ENCODE measurements around the gene SRSF3.
"Not testable (repeated sequence)": the region's sequence is repeated elsewhere in the genome, so short reads cannot be mapped to it uniquely, and the experiment has no call there.

SRSF3 gene

DNA sequence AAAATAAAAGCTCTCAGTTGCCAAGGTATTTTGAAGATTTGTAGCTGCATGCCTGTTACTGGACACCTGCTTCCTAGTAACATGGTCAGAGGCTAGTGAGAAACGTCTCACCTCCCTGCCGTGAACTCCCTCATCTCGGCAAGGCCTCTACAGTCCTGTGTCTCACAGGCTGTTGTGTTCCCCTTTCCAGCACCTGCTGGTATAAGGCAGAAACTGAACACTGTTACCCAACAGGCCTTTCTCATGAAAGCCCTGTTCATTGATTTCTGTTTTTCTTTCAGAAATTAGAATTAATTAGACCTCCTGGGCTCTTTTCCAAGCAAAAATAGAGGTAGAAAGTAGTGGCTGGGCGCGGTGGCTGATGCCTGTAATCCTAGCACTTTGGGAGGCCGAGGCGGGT is 17.6 kb upstream of the SRSF3 start:
- no peak for DNase-seq

DNA sequence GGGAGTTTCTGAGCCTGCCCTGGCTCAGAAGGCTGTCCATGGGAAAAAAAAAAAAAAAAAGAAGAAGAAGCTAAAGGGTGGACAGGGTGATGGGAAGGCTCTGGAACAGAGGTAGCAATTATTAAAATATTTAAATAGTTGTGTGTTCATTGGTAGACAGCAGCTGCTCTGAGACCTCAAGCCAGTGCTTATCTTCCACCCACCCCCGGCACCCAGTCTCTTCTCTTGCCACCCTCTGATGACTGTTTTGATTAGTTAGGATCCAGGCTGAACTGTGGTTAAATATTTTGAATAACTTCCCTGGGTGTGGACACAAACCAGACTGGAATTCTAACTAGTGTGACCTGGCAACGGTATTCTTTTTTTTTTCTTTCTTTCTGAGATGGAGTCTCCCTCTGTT is 16.9 kb upstream of the SRSF3 start:
- no peak for DNase-seq

- DNase-seq = no peak
Measured at GRCh38 chr6:36578030-36578429, 16.1 kb upstream of the SRSF3 start.

DNA sequence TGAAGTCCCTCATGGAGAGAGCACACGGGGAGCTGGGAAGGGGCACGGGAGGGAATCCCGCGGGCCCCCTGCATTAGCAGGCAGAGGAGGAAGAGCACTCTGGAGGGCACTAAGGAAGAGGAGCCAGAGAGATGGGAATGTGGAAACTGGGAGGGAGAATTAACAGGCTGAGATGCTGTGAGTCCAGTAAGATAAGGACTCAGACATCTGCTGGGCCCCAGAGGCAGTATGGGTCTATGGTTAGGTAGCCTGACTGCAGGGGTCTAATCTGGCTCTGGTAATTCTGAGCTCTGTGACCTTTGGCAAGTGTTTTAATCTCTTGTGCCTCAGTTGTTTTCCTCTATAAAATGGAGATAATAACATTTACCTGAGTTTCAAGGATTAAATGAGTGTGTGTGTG is 15.7 kb upstream of the SRSF3 start:
- DNase-seq = no peak

GRCh38 chr6:36580184-36580526 is 14.0 kb upstream of the SRSF3 start:
- no peak for DNase-seq

DNA sequence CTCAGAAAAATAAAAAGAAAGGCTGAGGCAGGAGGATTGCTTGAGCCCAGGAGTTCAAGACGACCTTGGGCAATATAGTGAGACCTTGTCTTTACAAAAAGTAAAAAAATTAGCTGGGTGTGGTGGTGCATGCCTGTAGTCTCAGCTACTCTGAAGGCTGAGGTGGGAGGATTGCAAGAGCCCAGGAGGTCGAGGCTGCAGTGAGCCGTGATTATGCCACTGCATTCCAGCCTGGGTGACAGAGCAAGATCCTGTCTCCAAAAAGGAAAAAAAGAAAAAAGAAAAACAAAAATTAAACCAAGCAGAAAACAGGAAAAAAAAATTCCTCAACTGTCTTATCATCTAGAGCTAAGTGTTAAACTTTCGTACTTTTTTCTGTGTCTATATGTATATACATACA is 12.4 kb upstream of the SRSF3 start:
- no peak for DNase-seq

DNA sequence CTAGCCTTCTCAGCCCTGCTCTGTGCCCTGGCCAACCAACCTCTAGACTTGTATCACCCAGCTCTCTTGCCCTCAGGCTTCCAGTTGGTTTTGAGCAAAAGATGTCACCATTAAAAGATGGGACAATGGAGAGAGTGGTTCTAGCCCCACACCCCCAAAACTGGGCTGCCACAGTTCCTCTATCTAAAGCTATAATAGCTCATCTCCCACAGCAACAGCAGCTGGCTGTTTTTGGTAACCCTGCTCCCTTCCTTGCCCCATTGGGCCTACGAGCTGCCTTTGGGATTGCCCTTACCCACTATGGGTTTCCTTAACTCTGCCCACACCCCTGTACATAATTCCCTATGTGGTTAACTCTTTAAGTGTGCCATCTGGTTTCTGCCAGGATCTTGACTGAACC is 7.6 kb upstream of the SRSF3 start:
- no peak for DNase-seq

DNA sequence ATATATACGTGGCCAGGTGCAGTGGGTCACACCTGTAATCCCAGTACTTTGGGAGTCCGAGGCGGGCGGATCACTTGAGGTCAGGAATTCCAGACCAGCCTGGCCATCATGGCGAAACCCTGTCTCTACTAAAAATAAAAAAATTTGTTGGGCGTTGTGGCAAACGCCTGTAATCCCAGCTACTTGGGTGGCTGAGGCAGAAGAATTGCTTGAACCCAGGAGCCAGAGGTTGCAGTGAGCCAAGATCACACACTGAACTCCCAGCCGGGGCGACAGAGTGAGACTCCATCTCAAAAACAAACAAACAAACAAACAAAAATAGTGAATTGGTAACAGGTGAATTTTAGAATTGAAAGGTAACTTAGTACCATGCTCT is 5.1 kb upstream of the SRSF3 start:
- DNase-seq = not testable (repeated sequence)

DNA sequence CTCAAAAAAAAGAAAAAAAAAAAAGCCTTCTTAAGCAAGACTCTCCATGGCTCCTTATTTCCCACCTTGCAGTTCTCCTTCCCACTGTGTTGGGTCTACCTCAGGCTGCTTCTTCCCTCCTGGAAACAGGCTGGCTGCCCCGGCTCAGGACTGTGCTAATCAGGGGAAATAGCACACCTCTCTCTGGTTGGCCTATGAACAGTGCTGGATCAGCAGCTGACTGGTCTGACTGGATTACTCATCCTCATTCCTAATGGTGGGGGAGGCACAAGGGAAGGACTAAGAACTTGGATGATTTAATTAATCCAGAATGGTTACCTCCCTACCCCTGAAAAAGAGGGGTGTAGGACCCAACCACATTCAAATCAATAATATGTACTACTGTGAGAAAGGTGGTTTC is 3.9 kb upstream of the SRSF3 start:
- DNase-seq = no peak

DNA sequence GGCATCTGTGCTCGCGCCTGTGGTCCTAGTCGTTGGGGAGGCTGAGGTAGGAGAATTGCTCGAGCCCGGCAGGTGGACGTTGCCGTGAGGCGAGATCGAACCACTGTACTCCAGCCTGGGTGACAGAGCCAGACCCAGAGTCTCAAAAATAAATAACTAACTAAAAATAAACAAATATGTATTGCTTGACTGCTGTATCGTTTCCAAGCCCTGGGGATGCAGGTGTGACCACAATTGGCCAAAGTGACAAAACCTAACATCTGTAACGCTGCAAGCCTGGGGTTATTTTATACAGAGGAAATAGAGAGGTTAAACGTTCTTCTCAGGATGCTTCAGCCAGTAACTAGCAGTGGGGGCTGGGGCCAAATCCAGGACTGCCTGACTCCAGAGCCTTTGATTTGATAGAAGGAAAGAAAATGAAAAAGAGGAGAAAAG is 1.9 kb upstream of the SRSF3 start:
- no peak for DNase-seq

DNA sequence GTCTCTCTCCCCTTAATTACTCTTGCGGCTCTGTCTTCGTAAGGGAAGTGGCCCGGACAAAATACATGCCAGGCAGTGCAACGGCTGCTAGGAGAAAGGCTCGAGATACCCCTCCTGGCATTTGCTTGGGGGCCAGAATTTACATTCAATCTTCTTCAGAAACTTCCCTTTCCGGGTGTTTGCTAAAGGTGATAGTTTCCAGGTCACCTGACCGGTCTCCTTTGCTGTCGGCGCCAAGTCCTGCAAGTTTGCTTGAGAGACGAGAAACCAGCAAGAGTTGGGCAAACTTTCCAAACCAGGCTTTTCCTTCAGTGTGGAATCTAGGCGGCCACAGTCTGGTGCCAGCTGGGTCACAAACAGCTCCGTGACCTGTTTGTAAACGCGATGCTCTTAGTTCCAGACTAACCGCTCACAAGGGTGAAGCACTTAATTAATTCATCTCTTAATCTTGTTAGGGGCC is 563 bp upstream of the SRSF3 start:
- peak; percentile 45 for DNase-seq

- DNase-seq = no peak
Measured at GRCh38 chr6:36594816-36595643, 868 bp downstream of the SRSF3 start.

GRCh38 chr6:36596356-36596755 is 2.2 kb downstream of the SRSF3 start:
- DNase-seq = no peak

GRCh38 chr6:36597775-36598174 is 3.6 kb downstream of the SRSF3 start:
- DNase-seq = no peak

- DNase-seq = no peak
Measured at GRCh38 chr6:36598326-36598725, 4.2 kb downstream of the SRSF3 start.

GRCh38 chr6:36598739-36599318 is 4.7 kb downstream of the SRSF3 start:
- DNase-seq = no peak

GRCh38 chr6:36599791-36600209 is 5.6 kb downstream of the SRSF3 start:
- peak; percentile 80 for DNase-seq

DNA sequence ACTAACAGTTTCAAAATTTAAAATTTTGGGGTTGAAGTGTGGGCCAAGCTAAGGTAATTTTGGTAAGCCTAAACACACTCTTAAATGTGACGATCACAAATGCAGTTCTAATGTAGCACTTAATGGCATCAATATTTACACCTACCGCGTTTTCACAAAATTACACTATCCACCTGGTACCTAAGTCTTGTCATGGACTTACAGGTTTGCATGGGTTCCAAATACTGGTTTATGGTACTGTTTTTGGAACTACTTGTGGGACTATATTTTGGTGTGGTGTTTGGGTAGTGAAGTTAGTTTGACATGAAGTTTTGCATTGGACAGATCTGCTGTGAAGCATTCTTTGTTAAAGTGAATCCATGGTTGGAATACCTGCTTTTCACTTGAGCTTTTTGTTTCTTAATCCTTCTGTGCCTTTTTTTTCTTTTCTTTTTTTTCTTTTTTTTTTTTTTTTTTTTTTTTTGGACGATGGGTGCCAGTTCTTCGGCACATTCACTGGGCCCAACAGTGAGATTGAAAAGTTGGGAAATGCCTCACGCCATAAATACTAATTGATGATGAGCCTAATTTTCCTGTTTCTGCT is 6.5 kb downstream of the SRSF3 start:
- DNase-seq = no peak

DNA sequence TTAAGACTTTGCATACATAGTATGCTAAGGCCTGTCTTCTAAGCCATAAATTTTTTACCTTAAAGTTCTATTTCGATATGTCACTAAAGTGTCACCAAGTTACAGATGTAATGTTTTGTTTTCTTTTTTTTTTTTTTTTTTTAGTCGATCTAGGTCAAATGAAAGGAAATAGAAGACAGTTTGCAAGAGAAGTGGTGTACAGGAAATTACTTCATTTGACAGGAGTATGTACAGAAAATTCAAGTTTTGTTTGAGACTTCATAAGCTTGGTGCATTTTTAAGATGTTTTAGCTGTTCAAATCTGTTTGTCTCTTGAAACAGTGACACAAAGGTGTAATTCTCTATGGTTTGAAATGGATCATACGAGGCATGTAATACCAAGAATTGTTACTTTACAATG is 7.7 kb downstream of the SRSF3 start:
- DNase-seq = not testable (repeated sequence)

- DNase-seq = no peak
Measured at GRCh38 chr6:36603222-36604089, 9.3 kb downstream of the SRSF3 start.

DNA sequence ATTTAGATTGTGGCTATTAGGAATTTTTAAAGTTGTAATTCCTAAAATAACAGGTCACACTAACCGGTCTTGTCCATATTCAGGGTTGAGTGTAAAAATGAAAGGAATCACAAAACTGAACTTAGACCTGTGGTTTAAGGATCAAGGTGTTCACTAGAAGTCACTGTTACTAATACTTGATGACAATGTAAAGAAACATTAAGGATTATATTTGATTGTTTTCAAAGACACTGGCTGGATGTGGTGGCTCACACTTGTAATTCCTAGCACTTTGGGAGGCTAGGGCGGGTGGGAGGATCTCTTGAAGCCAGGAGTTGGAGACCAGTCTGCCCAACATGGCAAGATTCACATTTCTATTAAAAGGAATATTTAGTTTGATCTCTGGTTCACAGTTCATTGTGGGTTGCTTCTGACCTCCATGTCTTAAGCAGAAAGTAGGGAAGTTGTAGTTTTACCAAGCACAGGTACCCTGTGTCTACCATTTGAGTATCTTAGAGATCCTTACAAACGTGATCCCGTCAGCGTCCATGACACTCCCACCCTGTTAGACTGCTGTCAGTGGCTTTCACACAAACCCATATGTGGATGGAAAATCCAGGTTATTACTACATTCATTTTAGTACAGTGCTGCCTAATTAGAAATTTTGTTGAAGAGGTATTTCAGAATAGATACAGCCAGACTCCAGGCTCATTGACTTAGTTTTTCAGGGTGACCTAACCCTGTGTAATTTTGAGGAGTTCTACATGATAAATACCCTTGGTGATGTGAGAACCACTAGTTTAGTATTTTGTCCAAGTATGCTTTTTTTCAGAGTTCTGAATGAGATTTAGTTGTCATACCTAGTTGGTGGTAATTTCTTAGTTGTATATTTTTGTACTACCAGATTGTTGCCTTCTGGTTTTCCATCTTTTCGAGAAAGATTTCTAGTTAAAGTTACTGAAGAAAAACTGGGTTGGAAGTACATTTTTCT is 10.2 kb downstream of the SRSF3 start:
- DNase-seq = no peak

- no peak for DNase-seq
Measured at GRCh38 chr6:36605143-36605542, 11.0 kb downstream of the SRSF3 start.

Data from stimulated activated CD4-positive, alpha-beta T cell treated with anti-CD3 and anti-CD28 coated beads, Interleukin-1b, Interleukin-23, amount 100 ng/mL, for 48 hours (primary cell).